Keratinocyte (primary cell): ENCODE results near the gene PLEKHD1.

Experiments used
- CTCF ChIP-seq, 3 experiments: IDR thresholded peaks in 1 of 3; conservative IDR thresholded peaks in 1 of 3; optimal IDR thresholded peaks in 1 of 3; 2 replicates in 2 of 3; 3 replicates in 1 of 3; pipeline versions ENCODE3 to v1.5.1; 2011; ENCODE audit warnings: low read length in 3 of 3, mild to moderate bottlenecking in 3 of 3, moderate library complexity in 2 of 3, control low read depth in 1 of 3, inconsistent platforms in 1 of 3; ENCODE audit not compliant: insufficient read depth in 2 of 3; ENCODE audit errors: extremely low read depth in 1 of 3
- EZH2 ChIP-seq: IDR thresholded peaks from one replicate; pipeline ENCODE4 v1.6.1; 2012; ENCODE audit warnings: inconsistent platforms, mild to moderate bottlenecking, low read length, moderate library complexity

- no peak for TF ChIP-seq CTCF (optimal IDR thresholded peaks at IDR 0.05 in 1 of 3, IDR thresholded peaks at IDR 0.05 in 1 of 3, conservative IDR thresholded peaks at IDR 0.05 in 1 of 3; ENCODE audit: extremely low read depth in 1 of 3, insufficient read depth in 2 of 3, low read length in 3 of 3)
- no peak for TF ChIP-seq EZH2
Measured at GRCh38 chr14:69528143-69528542, 43.6 kb downstream of the PLEKHD1 start.
